Lung (tissue), 12 donors: ENCODE data around the gene UBE2E3. TPM values are rescaled to one million over a fixed set of nuclear protein-coding genes. Genes with fewer than 3 reads are reported as not detected.

ENCODE experiments used
- ATAC-seq: fragments of 200-7000 bp; cut with Tn5 transposase; one replicate; pipeline ENCODE4 v1.9.1; 2020; ENCODE audit warnings: moderate number of reproducible peaks; ENCODE audit not compliant: insufficient read depth, low FRiP score
- DNase-seq, 3 donors: peaks; one replicate each; pipeline ENCODE4 v3.0.0-alpha.2; 2013 to 2017
- H3K27ac ChIP-seq, 2 donors: one replicate each; pipeline ENCODE4 v1.5.1; 2013; ENCODE audit warnings: mild to moderate bottlenecking in 2 of 2, moderate library complexity in 2 of 2, control low read depth in 1 of 2, inconsistent platforms in 1 of 2, low read depth in 1 of 2, low read length in 1 of 2
- H3K27me3 ChIP-seq, 3 donors: one replicate each; pipeline ENCODE4 v1.5.1; 2013; ENCODE audit warnings: low read length in 2 of 3; ENCODE audit not compliant: control insufficient read depth in 3 of 3, insufficient read depth in 3 of 3
- H3K36me3 ChIP-seq, 4 donors: one replicate each; pipeline ENCODE4 v1.5.1; 2013; ENCODE audit warnings: low read length in 4 of 4, mild to moderate bottlenecking in 1 of 4, moderate library complexity in 1 of 4; ENCODE audit not compliant: control insufficient read depth in 4 of 4, insufficient read depth in 4 of 4
- H3K4me1 ChIP-seq, 5 donors: one replicate each; pipeline ENCODE4 v1.5.1; 2013; ENCODE audit warnings: low read length in 5 of 5, mild to moderate bottlenecking in 2 of 5, moderate library complexity in 1 of 5; ENCODE audit not compliant: control insufficient read depth in 5 of 5, insufficient read depth in 5 of 5
- H3K4me3 ChIP-seq: one replicate; pipeline ENCODE4 v1.5.1; 2013; ENCODE audit warnings: mild to moderate bottlenecking, control low read depth, moderate library complexity
- H3K9ac ChIP-seq, 2 donors: one replicate each; pipeline ENCODE4 v1.5.1; 2013; ENCODE audit warnings: low read length in 2 of 2, control low read depth in 1 of 2; ENCODE audit not compliant: insufficient read depth in 1 of 2
- H3K9me3 ChIP-seq, 4 donors: one replicate each; pipeline ENCODE4 v1.5.1; 2013; ENCODE audit warnings: low read length in 3 of 4, mild to moderate bottlenecking in 1 of 4, moderate library complexity in 1 of 4; ENCODE audit not compliant: control insufficient read depth in 4 of 4, insufficient read depth in 3 of 4
- WGBS, 2 donors: extraction: QIAGEN DNeasy Blood & Tissue Kit; methylation state at CpG; one replicate each; pipeline ENCODE4 v1.1.7; 2013; 5-methylcytosine and 5-hydroxymethylcytosine counted together
- polyA plus RNA-seq, 2 donors: library from polyadenylated mRNA; stranded (reverse); fragments of 200-250 nt; gene quantifications; one replicate each; pipeline ENCODE4 v1.2.1, GENCODE V29; 2013
- total RNA-seq, 2 donors: library from RNA; depleted of rRNA in 1 of 2; stranded (reverse); fragments of >200 nt in 1 of 2; gene quantifications; one replicate each; pipeline ENCODE4 v1.2.1, GENCODE V29; 2014 to 2021
- TF ChIP-seq, protein P1 (sequence below): IDR thresholded peaks from 2 replicates; pipeline ENCODE4 v1.5.1; 2012; ENCODE audit warnings: mild to moderate bottlenecking; ENCODE audit errors: control extremely low read depth, extremely low read depth
- donor health status: control.
- donor health status: control.
- donor health status: Bipolar disorder and iron deficiency.
- donor health status: healthy.
- donor health status: DM: yes; HTN: yes; CAD: no.

Gene UBE2E3
- total and polyA plus RNA-seq, 4 donors: 36.4 to 103 (median 42.9) TPM

DNA sequence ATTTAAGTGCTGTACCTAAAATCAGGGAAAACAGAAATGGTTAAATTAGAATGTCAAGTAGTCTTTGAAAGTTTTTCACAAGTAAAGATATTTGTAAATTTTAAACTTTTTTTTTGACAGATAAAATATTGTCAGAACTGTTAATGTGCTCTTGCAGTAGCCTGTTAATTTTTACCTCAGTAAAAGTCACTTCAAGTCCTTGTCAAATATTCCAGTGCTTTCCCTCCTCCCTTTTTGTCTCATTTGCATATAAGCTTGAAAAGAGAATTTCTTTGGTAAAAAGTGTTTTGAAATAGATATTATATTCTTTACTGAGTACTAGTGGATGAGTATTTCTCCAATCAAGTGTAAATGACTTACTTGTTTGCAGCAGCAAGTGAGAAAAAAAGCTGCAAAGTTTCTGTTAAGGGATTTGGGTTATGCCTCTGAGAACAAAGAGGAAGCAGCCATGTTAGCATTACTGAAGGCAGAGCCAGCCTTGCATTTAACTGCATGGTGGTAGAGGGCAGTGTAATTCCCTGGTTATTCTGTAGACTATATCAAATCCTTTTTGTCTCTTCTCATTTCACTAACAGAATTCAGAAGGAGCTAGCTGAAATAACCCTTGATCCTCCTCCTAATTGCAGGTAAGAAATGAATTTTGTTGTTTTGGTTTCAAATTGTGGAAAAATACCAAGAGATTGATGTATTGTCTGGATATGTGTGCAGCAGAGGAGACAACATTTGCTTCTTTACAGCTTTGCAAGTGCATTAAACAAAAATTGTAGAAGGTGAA is 3.2 kb downstream of the UBE2E3 start:
- Histone ChIP-seq H3K9me3 (no peaks in the 10 kb centered on the region), H3K9ac (peak overlapping the region in 1 of 2 donors; percentile 47), H3K27ac (no peak overlapping the region), H3K27me3 (no peaks in the 10 kb centered on the region), H3K4me3 (no peak overlapping the region), H3K36me3 (peaks cover 0 to 7% (median 2%) of the 10 kb centered on the region in 4 donors), H3K4me1 (peaks cover 0 to 46% (median 11%) of the 10 kb centered on the region in 5 donors)
- DNase-seq: peak; percentile 61 to 87 (median 87)
- TF ChIP-seq, protein P1, sequence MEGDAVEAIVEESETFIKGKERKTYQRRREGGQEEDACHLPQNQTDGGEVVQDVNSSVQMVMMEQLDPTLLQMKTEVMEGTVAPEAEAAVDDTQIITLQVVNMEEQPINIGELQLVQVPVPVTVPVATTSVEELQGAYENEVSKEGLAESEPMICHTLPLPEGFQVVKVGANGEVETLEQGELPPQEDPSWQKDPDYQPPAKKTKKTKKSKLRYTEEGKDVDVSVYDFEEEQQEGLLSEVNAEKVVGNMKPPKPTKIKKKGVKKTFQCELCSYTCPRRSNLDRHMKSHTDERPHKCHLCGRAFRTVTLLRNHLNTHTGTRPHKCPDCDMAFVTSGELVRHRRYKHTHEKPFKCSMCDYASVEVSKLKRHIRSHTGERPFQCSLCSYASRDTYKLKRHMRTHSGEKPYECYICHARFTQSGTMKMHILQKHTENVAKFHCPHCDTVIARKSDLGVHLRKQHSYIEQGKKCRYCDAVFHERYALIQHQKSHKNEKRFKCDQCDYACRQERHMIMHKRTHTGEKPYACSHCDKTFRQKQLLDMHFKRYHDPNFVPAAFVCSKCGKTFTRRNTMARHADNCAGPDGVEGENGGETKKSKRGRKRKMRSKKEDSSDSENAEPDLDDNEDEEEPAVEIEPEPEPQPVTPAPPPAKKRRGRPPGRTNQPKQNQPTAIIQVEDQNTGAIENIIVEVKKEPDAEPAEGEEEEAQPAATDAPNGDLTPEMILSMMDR: no peak
- no peak for ATAC-seq

DNA sequence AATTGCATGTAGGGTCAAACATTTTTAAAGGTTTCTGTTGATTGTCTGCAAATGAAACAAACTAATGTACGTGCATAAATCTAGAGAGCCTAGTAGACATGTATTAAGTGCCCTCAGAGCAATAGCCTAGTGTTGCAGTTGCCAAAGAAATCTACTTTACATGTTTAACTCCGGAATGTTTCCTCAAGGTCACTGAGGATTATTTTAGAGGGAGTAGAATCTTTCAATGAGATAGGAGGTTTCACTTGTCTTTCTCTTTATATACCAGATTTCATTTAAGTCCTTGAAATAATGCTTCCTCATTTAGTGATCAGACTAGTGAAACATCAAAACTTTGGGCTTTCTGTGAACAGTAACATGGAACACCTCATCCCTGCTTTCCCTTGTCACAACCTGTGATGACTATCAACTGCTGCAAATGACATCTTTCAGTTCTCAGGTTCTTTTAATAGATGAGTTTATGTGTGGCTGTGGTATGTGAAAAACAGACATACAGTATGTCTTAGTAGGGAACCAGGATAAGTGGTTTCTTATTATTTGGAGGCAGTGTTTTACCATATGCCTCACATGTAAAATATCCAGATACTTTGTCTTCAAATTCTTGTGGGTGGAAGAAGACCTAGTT is 5.5 kb downstream of the UBE2E3 start:
- H3K27ac ChIP-seq: no peak overlapping the region
- no peak for ATAC-seq
- 58 to 85% methylated on average over 2 of the region's 2 CpGs for WGBS, 2 donors
- no peak for DNase-seq
- peaks cover 0 to 40% (median 11%) of the 10 kb centered on the region in 5 donors for H3K4me1 ChIP-seq
- H3K9me3 ChIP-seq: no peaks in the 10 kb centered on the region
- TF ChIP-seq, protein P1: no peak
- no peaks in the 10 kb centered on the region for H3K27me3 ChIP-seq
- H3K4me3 ChIP-seq: no peak overlapping the region
- H3K36me3 ChIP-seq: peaks cover 0 to 7% (median 4%) of the 10 kb centered on the region in 4 donors
- H3K9ac ChIP-seq: no peak overlapping the region

DNA sequence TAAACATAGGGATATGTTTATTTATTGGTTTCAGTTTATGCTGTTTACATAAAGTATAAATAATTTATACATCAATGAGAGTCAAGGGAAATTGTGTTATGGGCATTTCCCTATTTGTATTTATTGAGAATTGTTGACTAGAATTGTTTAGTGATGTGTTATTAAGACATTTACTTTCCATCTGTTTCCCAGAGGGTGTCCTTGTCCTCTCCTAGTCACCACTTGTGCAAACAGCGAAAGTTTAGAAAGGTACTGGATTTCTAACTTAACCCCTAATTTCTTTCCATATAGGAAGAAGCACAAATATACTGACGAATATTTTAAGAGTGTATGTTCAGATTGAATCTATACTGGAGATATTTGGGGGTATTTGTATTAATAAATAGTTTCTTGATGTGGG is 6.7 kb downstream of the UBE2E3 start:
- H3K9ac ChIP-seq: no peak overlapping the region
- 93 to 97% methylated on average over 2 of the region's 2 CpGs for WGBS, 2 donors
- H3K9me3 ChIP-seq: no peaks in the 10 kb centered on the region
- DNase-seq (no peak), ATAC-seq (no peak)
- no peaks in the 10 kb centered on the region for H3K27me3 ChIP-seq
- TF ChIP-seq, protein P1: no peak
- H3K4me1 ChIP-seq: peaks cover 0 to 37% (median 8%) of the 10 kb centered on the region in 5 donors
- peaks cover 0 to 15% (median 4%) of the 10 kb centered on the region in 4 donors for H3K36me3 ChIP-seq
- no peak overlapping the region for H3K4me3 ChIP-seq
- H3K27ac ChIP-seq: no peak overlapping the region
